SK-N-MC (cell line): ENCODE data around the gene MOGAT2.

Experiments used
- EZH2 ChIP-seq: fragments of 200-600 bp; sonication (generic); IDR thresholded peaks from one replicate; pipeline ENCODE4 v1.6.1; 2017; ENCODE audit warnings: antibody characterized with exemption
- POLR2AphosphoS5 ChIP-seq: IDR thresholded peaks from 2 replicates; pipeline ENCODE4 v1.6.1; 2012; ENCODE audit warnings: mild to moderate bottlenecking, low read depth, low read length, borderline replicate concordance

GRCh38 chr11:75766443-75767227 is 49.0 kb downstream of the MOGAT2 start:
- no peak for TF ChIP-seq EZH2
- no peak for TF ChIP-seq POLR2AphosphoS5
